ENCODE measurements around the gene CD72.
"Not testable (repeated sequence)": the region's sequence is repeated elsewhere in the genome, so short reads cannot be mapped to it uniquely, and the experiment has no call there.

Gene CD72

DNA sequence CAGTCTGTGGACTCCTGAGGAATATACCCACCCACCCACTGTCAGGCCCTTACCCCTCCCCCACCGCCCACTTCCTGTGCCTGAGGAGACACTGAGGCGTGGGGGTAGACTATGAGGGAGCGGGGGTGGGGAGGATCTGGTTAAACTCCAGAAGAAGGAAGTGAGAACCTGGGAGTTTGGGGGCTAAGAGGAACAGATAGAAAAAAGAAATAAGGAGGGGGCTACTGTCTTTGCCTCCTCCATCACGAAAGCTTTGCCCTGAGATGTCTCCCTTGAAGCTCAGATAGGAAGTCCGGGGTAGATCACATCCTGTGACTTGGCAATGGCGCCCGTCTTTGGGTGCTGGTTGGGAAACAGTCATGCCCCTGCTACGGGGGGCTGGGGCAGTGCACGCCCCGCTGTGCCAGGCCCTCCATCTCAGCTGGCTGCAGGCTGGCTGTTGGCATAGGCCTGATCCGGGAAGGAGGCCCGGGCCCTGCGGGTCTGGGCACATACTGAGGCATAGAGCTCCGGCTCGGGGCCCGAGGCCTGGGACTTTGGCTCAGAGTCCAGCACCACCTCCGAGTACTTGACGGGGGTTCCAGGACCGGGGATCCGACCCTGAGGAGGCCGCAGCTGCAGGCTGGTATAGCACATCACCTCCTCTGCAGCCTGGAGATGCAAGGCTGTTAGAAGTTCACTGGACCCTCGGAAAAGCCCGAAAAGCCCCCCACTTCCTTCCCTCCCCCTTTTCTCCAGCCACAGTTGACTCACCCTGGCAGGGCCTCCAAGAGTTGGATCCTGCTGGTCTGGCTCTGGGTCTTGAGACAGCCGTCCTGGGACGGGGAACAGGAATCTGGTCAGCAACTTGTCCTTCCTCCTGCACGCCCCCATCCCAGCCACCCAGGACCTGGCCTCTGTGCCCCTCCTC, 31.5 kb upstream of the CD72 start:
- DNase-seq (ENCODE audit: low spot score), result no peak

GRCh38 chr9:35646533-35647265, 28.5 kb upstream of the CD72 start:
- peak; percentile 89 for DNase-seq (ENCODE audit: low spot score)

DNA sequence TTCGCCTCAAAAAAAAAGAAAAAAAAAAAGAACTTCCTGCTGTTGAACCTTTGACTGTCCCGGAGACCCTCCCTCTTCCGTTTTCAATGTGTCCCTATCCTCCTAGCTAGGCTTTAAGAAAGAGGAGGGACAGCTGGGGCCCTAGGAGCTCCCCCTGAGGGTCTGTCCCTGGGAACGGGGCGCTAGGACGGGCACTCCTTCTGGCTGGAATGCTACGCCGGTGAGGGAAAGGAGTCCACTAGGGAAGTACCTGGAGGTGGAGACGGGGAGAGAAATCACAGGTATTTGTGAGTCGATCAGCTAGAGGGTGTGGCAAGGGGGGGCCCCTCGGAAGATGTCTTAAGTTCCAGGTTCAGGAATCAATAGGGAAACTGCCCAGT, 27.9 kb upstream of the CD72 start:
- peak; percentile 64 for DNase-seq (ENCODE audit: low spot score)

DNA sequence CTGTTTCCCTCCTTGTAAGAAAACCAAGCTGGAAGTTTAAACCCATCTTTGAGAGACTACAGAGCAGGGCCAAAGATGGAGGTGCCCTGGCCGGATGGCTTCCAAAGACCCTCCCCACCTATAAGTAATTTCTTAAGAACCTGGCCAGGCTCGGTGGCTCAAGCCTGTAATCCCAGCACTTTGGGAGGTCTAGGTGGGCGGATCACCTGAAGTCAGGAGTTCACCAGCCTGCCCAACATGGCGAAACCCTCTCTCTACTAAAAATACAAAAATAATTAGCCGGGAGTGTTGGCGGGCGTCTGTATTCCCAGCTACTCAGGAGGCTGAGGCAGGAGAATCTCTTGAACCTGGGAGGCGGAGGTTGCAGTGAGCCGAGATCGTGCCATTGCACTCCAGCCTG, 27.5 kb upstream of the CD72 start:
- not testable (repeated sequence) for DNase-seq (ENCODE audit: low spot score)

GRCh38 chr9:35643046-35643445, 24.8 kb upstream of the CD72 start:
- no peak for DNase-seq (ENCODE audit: low spot score)

GRCh38 chr9:35641478-35641877, 23.3 kb upstream of the CD72 start:
- not testable (repeated sequence) for DNase-seq (ENCODE audit: low spot score)

- not testable (repeated sequence) for DNase-seq (ENCODE audit: low spot score)
Measured at GRCh38 chr9:35640431-35640830, 22.2 kb upstream of the CD72 start.

DNA sequence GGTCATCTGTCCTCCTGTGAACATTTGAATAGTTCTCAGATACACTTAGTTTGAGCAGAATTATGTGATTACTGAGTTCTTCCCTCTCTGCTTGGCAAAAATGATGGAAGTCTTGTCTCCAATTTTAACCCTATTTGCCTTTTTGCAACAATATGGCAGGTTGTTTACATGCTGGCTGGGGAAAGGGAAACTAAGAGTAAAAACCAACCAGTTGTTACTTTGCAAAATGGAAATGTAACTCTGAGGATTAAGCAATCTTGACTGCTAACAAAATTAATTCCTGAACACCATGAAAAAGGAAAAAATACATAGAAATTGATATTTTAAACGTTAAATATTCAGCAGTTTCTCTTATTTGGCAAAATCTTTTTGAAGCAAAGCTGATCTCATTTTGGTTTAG, 21.4 kb upstream of the CD72 start:
- DNase-seq (ENCODE audit: low spot score), result no peak

DNA sequence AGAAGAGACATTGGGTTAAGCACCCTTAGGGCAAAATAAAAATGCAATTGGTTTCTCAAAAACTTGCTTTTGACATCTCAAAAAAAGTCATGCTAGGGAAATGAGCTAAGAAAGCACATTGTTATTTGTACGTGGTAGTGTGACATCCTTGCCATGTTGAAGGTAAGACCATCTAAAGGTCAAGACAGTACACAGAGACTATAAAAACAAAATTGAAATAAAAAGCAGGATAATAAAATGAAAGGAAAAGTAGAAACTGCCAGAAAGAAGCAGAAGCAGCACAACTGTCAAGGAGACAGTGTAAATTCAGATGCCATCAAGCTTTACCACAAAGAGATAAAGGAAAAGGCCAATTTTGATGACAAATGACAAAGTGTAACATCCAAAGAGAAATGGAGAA, 21.0 kb upstream of the CD72 start:
- DNase-seq (ENCODE audit: low spot score), result not testable (repeated sequence)

DNA sequence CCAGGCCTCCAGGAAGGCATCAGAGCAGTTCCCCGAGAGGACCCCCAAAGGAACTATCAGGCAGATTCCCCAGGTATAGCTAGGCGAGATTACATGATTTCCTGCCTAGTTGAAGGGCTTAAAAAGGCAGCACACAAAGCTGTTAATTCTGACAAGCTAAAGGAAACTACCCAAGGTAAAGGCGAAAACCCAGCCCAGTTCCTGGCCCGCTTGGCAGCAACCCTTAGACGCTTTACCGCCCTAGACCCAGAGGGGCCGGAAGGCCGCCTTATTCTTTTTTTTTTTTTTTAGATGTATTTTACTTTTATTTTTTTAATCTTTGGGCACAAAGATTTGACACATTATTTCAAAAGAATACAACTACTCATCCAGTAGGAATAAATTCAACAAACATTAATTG, 20.5 kb upstream of the CD72 start:
- not testable (repeated sequence) for DNase-seq (ENCODE audit: low spot score)

DNA sequence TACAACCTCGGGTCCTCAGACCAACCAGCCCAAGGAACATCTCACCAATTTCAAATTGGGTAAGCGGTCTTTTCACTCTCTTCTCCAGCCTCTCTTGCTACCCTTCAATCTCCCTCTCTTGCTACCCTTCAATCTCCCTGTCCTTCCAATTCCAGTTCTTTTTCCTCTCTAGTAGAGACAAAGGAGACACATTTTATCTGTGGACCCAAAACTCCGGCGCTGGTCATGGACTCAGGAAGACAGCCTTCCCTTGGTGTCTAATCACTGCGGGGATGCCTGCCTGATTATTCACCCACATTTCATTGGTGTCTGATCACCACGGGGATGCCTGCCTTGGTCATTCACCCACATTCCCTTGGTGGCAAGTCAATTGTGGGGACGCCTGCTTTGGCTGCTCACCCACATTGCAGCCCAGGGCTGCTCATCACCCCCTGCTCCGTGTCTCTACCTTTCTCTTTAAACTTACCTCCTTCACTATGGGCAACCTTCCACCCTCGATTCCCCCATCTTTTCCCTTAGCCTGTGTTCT, 19.3 kb upstream of the CD72 start:
- DNase-seq (ENCODE audit: low spot score), result not testable (repeated sequence)

GRCh38 chr9:35636877-35637246, 18.6 kb upstream of the CD72 start:
- not testable (repeated sequence) for DNase-seq (ENCODE audit: low spot score)

- DNase-seq (ENCODE audit: low spot score), result no peak
Measured at GRCh38 chr9:35636135-35636876, 18.1 kb upstream of the CD72 start.

GRCh38 chr9:35635730-35636129, 17.5 kb upstream of the CD72 start:
- DNase-seq (ENCODE audit: low spot score), result no peak

DNA sequence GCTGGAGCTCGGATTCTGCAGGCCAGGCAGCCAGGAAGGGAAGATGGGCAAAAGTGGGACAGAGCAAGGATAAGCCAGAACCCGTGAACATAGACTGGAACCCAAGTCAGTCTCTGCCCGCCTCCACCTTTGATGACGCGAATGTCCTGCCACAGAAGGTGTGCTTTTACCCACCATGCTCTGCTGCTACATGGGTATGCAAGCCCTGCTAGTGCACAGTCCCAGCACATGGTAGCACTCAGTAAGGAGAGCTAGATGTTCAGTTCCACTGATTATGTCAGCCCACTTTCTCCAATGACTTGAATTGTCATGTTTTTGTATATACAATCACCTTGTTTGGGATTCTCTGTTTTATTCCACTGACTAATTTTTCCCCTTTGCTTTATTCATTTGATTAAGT, 11.4 kb upstream of the CD72 start:
- DNase-seq (ENCODE audit: low spot score), result no peak

DNA sequence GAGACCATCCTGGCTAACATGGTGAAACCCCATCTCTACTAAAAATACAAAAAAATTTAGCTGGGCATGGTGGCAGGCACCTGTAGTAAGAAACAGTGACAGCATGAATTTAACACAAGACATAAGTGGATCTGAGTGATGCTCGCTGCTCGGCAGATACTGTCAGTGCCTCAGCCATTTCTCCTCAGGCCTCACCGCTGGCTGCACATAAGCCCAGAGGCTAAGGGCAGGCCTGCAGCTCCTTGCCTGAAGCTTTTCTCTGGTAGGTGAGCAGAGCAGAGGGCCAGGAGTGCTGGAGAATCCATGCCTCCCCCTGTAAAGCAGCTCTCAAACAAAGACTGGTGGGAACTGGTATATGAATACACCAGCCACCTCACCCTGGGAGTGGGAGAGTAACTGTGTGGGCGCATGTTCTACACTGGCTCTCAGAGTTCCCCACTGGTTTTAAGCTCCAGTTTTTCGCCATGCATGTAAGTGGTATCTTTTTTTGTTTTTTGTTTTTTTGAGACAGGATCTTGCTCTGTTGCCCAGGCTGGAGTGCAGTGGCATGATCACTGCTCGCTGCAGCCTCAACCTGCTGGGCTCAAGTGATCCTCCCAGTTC, 10.3 kb upstream of the CD72 start:
- DNase-seq (ENCODE audit: low spot score), result no peak

GRCh38 chr9:35627575-35627974, 9.4 kb upstream of the CD72 start:
- no peak for DNase-seq (ENCODE audit: low spot score)

DNA sequence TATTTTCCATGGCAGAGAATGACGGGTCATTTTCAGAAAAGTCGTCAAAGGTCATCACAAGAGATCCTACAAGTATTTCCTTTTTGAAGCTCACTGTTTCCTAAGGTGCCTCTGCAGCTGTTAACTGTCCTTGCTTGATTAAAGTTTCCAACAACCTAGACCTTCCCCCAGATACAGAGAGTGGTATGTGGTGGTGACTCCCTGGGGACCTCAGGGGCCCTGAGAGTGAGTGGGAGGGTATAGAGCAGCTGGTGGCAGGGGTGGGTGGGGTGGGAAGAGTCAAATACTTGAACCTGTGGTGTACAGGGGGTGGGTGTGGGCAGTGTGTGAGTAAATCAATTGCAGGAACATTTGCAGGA, 1.6 kb upstream of the CD72 start:
- DNase-seq (ENCODE audit: low spot score), result no peak

GRCh38 chr9:35618854-35619799, 914 bp upstream of the CD72 start:
- no peak for DNase-seq (ENCODE audit: low spot score)

DNA sequence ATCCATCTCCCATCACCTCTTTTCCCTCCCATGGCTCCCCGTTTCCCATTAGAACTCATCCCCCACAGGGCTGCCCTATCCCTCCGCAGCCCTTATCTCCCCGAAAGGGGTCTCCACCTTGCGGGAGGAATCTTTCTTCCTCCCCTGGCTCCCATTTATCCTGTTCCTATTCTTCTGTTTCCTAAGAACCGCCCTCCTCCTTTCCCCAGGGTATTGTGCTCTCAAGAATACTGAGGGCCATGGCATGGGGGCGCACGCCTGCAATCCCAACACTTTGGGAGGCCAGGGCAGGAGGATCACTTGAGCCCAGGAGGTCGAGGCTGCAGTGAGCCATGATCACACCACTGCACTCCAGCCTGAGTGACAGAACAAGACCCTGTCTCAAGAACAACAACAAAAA, 665 bp downstream of the CD72 start:
- DNase-seq (ENCODE audit: low spot score), result no peak

Data from cerebellar cortex (tissue), 1 donor.